Large intestine (tissue), 3 donors: Measurements from ENCODE around the gene LRP10. TPM values are rescaled to one million over a fixed set of nuclear protein-coding genes. Genes with fewer than 3 reads are reported as not detected.
"Not testable (repeated sequence)": the region's sequence is repeated elsewhere in the genome, so short reads cannot be mapped to it uniquely, and the experiment has no call there.

Source experiments
- DNase-seq, 2 donors: peaks; one replicate each; pipeline versions ENCODE4 v3.0.0 to v3.0.0-alpha.2; 2013
- H3K27ac ChIP-seq: one replicate; pipeline ENCODE4 v1.5.1; 2013; ENCODE audit warnings: low read length
- H3K27me3 ChIP-seq: 2 replicates; pipeline ENCODE4 v1.6.1; 2013; ENCODE audit warnings: low read length; ENCODE audit not compliant: control insufficient read depth, insufficient read depth
- H3K36me3 ChIP-seq: 2 replicates; pipeline ENCODE4 v1.6.1; 2013; ENCODE audit warnings: low read length; ENCODE audit not compliant: control insufficient read depth, insufficient read depth
- H3K4me1 ChIP-seq: one replicate; pipeline ENCODE4 v1.6.1; 2013; ENCODE audit warnings: low read length; ENCODE audit not compliant: control insufficient read depth, insufficient read depth
- H3K4me3 ChIP-seq: one replicate; pipeline ENCODE4 v1.5.1; 2013; ENCODE audit warnings: low read length
- H3K9me3 ChIP-seq: one replicate; pipeline ENCODE4 v1.6.1; 2013; ENCODE audit warnings: mild to moderate bottlenecking, low read depth, low read length, moderate library complexity; ENCODE audit not compliant: control insufficient read depth
- WGBS: methylation state at CpG from one replicate; pipeline ENCODE4 v1.1.5; 2013; ENCODE audit warnings: low lambda C conversion rate; ENCODE audit not compliant: insufficient coverage; 5-methylcytosine and 5-hydroxymethylcytosine counted together
- polyA plus RNA-seq: library from polyadenylated mRNA; unstranded; fragments of 120-200 nt; gene quantifications from one replicate; pipeline ENCODE4 v1.2.1, GENCODE V29; 2013

LRP10 gene
- polyA plus RNA-seq, 1 donor = 92.8 TPM

DNA sequence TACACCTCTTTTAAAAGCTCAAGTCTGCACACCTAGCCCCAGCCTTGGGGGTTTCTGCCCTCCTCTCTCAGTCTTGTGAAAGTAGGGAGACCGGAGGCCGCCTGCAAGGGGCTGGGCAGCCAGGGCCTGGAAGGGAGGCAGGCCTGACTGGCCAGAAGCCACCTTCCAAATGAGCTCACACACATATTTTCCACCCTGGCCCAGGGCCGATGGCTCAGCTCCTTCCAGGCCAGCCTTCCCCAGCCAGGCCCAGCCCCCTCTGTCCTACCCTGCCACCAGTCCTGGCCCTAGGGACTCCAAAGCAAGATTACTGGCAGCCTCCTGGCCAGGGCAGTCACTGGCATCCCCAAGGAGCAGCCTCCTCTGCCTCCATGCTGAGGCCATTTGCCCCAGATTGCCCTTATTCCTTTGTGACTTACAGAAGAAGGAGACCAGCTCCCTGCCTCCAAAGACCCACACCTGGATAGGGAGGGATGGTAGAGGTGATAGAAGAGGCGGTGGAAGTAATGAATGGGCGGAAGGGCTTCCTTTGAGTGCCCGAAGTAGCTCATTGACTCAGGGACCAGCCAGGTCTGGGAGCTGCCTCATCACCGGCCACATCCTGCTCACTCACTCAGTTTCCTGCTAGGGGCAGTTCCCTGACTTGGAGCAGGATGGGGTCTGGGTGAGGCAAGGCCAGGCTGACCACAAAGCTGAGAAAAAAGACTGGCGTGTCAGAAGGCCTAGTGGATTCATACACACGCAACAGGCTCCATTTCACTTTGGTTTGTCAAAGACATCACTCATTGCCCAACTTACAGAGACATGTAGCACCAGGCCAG is 20.4 kb upstream of the LRP10 start:
- no peak for DNase-seq
- WGBS = no CpG with 5 or more reads among the region's 9 CpGs

DNA sequence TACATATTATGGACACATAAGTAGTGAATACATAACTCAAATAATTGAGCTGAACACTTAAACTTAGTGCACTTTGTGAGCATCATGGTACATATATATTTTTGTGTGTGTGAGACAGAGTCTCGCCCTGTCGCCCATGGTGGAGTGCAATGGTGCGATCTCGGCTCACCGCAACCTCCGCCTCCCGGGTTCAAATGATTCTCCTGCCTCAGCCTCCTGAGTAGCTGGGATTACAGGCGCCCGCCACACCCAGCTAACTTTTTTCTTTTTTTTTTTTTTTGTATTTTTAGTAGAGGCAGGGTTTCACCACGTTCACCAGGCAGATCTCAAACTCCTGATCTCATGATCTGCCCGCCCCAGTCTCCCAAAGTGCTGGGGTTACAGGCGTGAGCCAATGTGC is 19.4 kb upstream of the LRP10 start:
- H3K9me3 ChIP-seq, H3K4me3 ChIP-seq, DNase-seq, H3K36me3 ChIP-seq, H3K27me3 ChIP-seq: not testable (repeated sequence)
- Histone ChIP-seq H3K27ac (peak overlapping the region; percentile 92), H3K4me1 (peaks cover 52% of the 10 kb centered on the region)
- WGBS = no CpG with 5 or more reads among the region's 12 CpGs

More for the DNA sequence above, 20.4 kb upstream of the LRP10 start:
- Histone ChIP-seq H3K4me1 (peaks cover 52% of the 10 kb centered on the region), H3K27ac (peak overlapping the region; percentile 92), H3K36me3 (peaks cover 8% of the 10 kb centered on the region), H3K4me3 (no peak overlapping the region), H3K9me3 (no peaks in the 10 kb centered on the region), H3K27me3 (no peaks in the 10 kb centered on the region)

DNA sequence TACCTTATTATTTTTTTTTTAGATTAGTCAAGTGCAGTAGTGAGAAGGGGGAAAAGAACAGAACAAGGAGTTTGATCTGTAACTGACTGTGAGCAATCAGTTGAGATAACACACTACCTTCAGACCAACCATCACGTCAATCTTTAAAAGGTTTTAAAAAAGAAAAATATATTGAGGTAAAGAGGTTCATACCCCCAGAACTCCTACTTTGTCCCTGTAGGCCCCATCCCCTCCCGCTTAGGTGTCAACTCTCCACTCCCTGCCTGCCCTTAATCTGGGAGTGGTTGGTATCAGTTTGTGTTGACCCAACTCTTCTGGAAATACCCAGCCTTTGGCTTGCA is 19.0 kb upstream of the LRP10 start:
- Histone ChIP-seq H3K27ac (peak overlapping the region; percentile 92), H3K36me3 (no peaks in the 10 kb centered on the region), H3K4me3 (no peak overlapping the region), H3K9me3 (peaks cover 2% of the 10 kb centered on the region), H3K27me3 (no peaks in the 10 kb centered on the region), H3K4me1 (peaks cover 52% of the 10 kb centered on the region)
- no CpG with 5 or more reads among the region's 2 CpGs for WGBS
- no peak for DNase-seq

DNA sequence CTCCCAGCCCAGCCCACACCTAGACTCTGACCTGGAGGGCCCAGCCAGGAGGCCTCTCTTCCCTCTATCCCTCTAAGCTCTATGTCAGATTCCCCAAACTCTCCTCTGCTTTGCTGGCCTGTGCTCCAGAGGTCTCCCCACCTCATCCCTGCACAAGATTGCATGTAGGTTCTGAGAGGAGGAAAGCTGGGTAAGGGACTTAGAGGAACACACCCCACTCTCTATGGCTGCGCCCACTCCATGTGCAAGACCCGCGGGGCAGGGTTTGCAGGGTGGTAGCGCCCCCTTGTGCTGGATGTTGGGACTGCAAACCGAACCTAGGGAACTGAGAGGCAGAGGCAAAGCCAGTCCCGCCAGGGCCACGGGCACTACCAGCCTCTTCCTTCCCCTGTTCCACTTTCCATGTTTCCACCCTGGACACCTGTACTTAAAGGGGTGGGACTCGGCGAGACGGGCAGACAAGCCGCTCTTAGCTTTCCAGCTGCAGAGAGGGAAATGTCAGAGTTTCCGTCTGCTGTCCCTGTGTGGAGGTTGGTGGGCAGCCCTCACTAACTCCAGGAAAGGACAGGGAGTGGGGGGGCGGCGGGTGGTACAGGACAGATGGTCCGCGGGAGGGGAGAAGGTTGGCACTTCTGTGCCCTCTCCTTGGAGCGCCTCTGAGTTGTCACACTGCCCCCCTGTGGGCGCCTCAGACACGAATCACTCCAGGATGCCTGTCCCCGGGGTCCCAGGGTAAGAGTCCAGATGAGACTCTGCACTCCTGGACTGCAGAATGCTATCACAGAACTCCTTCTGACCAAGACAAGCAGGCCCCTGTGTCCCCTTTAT is 18.4 kb upstream of the LRP10 start:
- H3K9me3 ChIP-seq = peaks cover 2% of the 10 kb centered on the region
- no peaks in the 10 kb centered on the region for H3K36me3 ChIP-seq
- peak overlapping the region; percentile 92 for H3K27ac ChIP-seq
- H3K4me3 ChIP-seq = peak overlapping the region; percentile 48
- peaks cover 47% of the 10 kb centered on the region for H3K4me1 ChIP-seq
- no peaks in the 10 kb centered on the region for H3K27me3 ChIP-seq
- peak; percentile 91 to 97 for DNase-seq
- no CpG with 5 or more reads among the region's 20 CpGs for WGBS

DNA sequence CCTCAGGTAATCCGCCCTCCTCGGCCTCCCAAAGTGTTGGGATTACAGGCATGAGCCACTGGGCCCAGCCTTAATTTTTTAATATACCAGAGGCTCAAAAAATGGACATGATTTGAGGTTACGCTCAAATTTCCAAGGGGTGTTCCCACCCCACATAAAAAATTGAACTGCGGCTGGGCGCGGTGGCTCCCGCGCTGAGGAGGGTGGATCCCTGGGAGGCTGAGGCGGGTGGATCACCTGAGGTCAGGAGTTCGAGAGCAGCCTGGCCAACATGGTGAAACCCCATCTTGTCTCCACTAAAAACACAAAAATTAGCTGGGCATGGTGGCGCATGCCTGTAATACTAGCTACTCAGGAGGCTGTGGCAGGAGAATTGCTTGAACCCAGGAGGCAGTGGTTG is 17.2 kb upstream of the LRP10 start:
- H3K36me3 ChIP-seq, H3K9me3 ChIP-seq, H3K4me3 ChIP-seq, DNase-seq, H3K27me3 ChIP-seq: not testable (repeated sequence)
- H3K27ac ChIP-seq = peak overlapping the region; percentile 86
- WGBS = no CpG with 5 or more reads among the region's 11 CpGs
- H3K4me1 ChIP-seq = peaks cover 44% of the 10 kb centered on the region

DNA sequence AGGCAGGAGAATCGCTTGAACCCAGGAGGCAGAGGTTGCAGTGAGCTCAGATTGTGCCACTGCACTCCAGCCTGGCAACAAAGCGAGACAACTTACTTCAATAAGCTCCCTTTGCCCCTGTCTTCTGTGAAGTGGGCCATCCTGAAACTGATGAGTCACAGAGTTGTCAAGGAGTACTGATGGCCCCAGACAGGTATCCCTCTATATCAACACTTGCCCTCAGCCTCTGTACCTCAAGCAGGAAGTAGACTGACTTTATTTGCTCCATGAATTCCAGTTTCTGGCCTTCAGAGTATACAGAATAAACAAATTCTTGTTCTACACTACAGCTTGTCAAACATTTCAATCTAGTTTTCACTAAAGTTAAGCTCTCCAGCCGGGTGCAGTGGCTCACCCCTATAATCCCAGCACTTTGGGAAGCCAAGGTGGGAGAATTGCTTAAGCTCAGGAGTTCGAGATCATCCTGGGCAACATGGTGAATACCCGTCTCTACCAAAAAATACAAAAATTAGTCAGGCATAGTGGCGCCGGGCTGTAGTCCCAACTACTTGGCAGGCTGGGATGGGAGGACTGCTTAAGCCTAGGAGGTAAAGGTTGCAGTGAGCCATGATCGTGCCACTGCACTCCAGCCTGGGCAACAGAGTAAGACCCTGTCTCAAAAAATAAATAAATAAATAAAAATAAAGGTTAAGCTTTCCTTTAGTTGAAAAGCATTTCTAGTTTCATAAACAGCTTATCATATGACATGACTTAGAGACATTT is 16.4 kb upstream of the LRP10 start:
- H3K4me1 ChIP-seq = peaks cover 39% of the 10 kb centered on the region
- DNase-seq = peak; percentile 75 to 84
- H3K9me3 ChIP-seq = peaks cover 2% of the 10 kb centered on the region
- H3K27ac ChIP-seq = peak overlapping the region; percentile 86
- no peak overlapping the region for H3K4me3 ChIP-seq
- H3K27me3 ChIP-seq = no peaks in the 10 kb centered on the region
- WGBS = no CpG with 5 or more reads among the region's 8 CpGs
- no peaks in the 10 kb centered on the region for H3K36me3 ChIP-seq

DNA sequence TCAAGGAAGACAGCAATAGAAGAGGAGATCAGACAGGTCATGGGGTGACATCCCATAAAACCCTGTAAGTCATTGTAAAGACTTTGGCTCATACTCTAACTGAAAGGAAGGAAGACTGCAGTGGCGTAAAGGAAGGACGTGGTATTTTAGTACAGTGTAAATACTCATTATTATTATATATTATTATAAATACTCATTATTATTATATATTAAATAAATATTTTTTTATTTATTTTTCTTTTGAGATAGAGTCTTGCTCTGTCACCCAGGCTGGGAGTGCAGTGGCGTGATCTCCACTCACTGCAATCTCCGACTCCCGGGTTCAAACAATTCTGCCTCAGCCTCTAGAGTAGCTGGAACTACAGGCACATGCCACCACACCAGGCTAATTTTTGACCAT is 15.1 kb upstream of the LRP10 start:
- Histone ChIP-seq H3K4me3 (no peak overlapping the region), H3K36me3 (no peaks in the 10 kb centered on the region), H3K9me3 (peaks cover 2% of the 10 kb centered on the region), H3K27ac (no peak overlapping the region), H3K27me3 (no peaks in the 10 kb centered on the region), H3K4me1 (peaks cover 29% of the 10 kb centered on the region)
- no CpG with 5 or more reads among the region's 5 CpGs for WGBS
- DNase-seq = no peak

DNA sequence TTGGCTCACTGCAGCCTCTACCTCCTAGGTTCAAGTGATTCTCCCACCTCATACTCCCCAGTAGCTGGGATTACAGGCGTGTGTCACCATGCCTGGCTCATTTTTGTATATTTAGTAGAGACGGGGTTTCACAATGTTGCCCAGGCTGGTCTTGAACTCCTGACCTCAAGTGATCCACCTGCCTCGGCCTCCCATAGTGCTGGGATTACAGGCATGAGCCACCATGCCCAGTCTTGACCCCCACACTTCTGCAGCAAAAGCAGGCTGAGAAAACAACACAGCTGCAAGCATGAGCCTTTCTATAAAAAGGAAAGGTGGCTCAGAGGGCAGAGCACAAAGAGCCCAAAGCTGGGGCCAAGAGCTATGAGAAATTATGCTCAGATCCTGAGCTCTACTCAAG is 11.2 kb upstream of the LRP10 start:
- DNase-seq, H3K9me3 ChIP-seq, H3K4me1 ChIP-seq, H3K4me3 ChIP-seq, H3K27ac ChIP-seq, H3K36me3 ChIP-seq, H3K27me3 ChIP-seq: not testable (repeated sequence)
- WGBS = no CpG with 5 or more reads among the region's 3 CpGs

DNA sequence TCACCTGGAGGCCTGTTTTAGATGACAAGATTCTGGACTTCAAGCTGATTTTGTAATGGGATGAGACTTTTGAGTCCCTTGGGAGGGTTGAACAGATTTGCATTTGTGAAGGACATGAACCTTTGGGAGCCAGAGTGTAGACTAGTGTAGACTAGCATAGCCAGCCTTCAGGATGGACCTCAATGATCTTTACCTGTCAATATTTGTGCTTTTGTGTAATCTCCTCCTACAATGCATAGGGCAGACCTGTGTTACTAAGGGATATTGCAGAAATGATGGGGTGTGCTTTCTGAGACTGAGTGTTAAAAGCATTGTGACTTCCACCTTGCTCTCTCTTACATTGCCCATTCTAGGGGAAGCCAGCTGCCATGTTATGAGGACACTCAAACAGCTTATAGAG is 9.9 kb upstream of the LRP10 start:
- no peaks in the 10 kb centered on the region for H3K36me3 ChIP-seq
- H3K4me3 ChIP-seq = no peak overlapping the region
- H3K9me3 ChIP-seq = peaks cover 2% of the 10 kb centered on the region
- no peaks in the 10 kb centered on the region for H3K4me1 ChIP-seq
- no peak overlapping the region for H3K27ac ChIP-seq
- DNase-seq = no peak
- H3K27me3 ChIP-seq = no peaks in the 10 kb centered on the region

DNA sequence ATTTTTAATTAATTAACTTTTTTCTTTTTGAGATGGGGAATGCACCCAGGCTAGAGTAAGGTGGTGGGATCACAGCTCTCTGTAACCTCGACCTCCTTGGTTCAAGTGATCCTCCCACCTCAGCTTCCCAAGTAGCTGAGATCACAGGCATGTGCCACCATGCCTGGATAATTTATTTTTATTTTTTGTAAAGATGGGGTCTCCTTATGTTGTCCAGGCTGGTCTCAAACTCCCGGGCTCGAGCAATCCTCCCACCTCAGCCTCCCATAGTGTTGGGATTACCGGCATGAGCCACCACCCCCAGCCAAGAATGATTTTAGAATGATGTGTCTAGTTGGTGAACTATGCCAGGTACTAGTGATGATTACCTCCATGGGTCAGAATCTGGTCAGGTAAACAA is 6.6 kb upstream of the LRP10 start:
- DNase-seq = no peak
- H3K4me1 ChIP-seq = no peaks in the 10 kb centered on the region
- no peaks in the 10 kb centered on the region for H3K9me3 ChIP-seq
- no peak overlapping the region for H3K4me3 ChIP-seq
- no peaks in the 10 kb centered on the region for H3K36me3 ChIP-seq
- no peak overlapping the region for H3K27ac ChIP-seq
- H3K27me3 ChIP-seq = no peaks in the 10 kb centered on the region
- no CpG with 5 or more reads among the region's 4 CpGs for WGBS
